A549 (cell line): ENCODE measurements around the gene FOLR2. TPM values are rescaled to one million over a fixed set of nuclear protein-coding genes. Genes with fewer than 3 reads are reported as not detected.
A peak's percentile ranks its signal among the peaks of the same experiment; 100 is the strongest.

ENCODE experiments used
- ATAC-seq, 2 experiments: fragments of 200-7000 bp in 1 of 2; fragments of >200 bp in 1 of 2; cut with Nextera tagmentation in 1 of 2; cut with Tn5 transposase in 1 of 2; 3 replicates each; pipeline versions ENCODE4 v1.8.0 to v1.9.1; 2018 to 2020; ENCODE audit warnings: mild to moderate bottlenecking in 1 of 2, moderate library complexity in 1 of 2
- CTCF ChIA-PET: fragments of 300-600 bp; sonication (Branson Sonifier 250); formaldehyde crosslinking; extraction: SDS; loops from one replicate; lab custom pipeline; 2021; ENCODE audit warnings: antibody characterized with exemption, inconsistent platforms; lab: Yijun Ruan, JAX
- POLR2A ChIA-PET: fragments of 350-600 bp; formaldehyde crosslinking; extraction: SDS; loops from one replicate; lab custom pipeline; 2021; ENCODE audit warnings: antibody characterized with exemption, inconsistent platforms; lab: Yijun Ruan, JAX
- DNase-seq, 2 experiments: peaks; one replicate each; pipeline versions ENCODE4 v3.0.0 to v3.0.0-alpha.2; 2011 to 2016; ENCODE audit warnings: low read depth in 1 of 2, low spot score in 1 of 2
- FAIRE-seq: peaks from 2 replicates; lab custom pipeline; 2011; peaks lifted over from hg19 to GRCh38; lab: Jason Lieb, UNC
- H3K27ac ChIP-seq, 2 experiments: fragments of >200 bp; sonication (Bioruptor Twin); formaldehyde crosslinking; 3 replicates each; pipeline ENCODE4 v1.5.1; 2016 to 2017
- H3K4me1 ChIP-seq: fragments of >200 bp; sonication (Bioruptor Twin); formaldehyde crosslinking; 3 replicates; pipeline ENCODE4 v1.6.1; 2016
- H3K4me2 ChIP-seq: fragments of >200 bp; sonication (Bioruptor Twin); formaldehyde crosslinking; 3 replicates; pipeline ENCODE4 v1.6.1; 2016
- H3K4me3 ChIP-seq: fragments of >200 bp; sonication (Bioruptor Twin); formaldehyde crosslinking; 3 replicates; pipeline ENCODE4 v1.5.1; 2016
- H3K9me3 ChIP-seq: fragments of >200 bp; sonication (Bioruptor Twin); formaldehyde crosslinking; 3 replicates; pipeline ENCODE4 v1.6.1; 2016
- BHLHE40 ChIP-seq: IDR thresholded peaks from 2 replicates; pipeline ENCODE4 v1.6.1; 2012; ENCODE audit warnings: low read depth, low read length, inconsistent platforms
- CHD4 ChIP-seq: fragments of 200-600 bp; sonication (generic); IDR thresholded peaks from 2 replicates; pipeline ENCODE4 v1.6.1; 2016; ENCODE audit warnings: antibody characterized with exemption, mild to moderate bottlenecking, borderline replicate concordance
- EP300 ChIP-seq, 2 experiments: fragments of >200 bp; sonication (Bioruptor Twin); formaldehyde crosslinking; IDR thresholded peaks; 2 replicates in 1 of 2; 3 replicates in 1 of 2; pipeline ENCODE4 v1.6.1; 2016 to 2017
- JUN ChIP-seq, 2 experiments: fragments of >200 bp; sonication (Bioruptor Twin); formaldehyde crosslinking; IDR thresholded peaks; 2 replicates in 1 of 2; 3 replicates in 1 of 2; pipeline ENCODE4 v1.6.1; 2016 to 2017
- MAFK ChIP-seq: fragments of 450-650 bp; IDR thresholded peaks from 2 replicates; pipeline ENCODE4 v1.6.1; 2014; ENCODE audit not compliant: partially characterized antibody
- MAZ ChIP-seq: fragments of 150-350 bp; IDR thresholded peaks from 2 replicates; pipeline ENCODE4 v1.6.1; 2014; ENCODE audit warnings: antibody characterized with exemption, low read depth, low read length, borderline replicate concordance
- PHF8 ChIP-seq: fragments of 200-600 bp; sonication (generic); IDR thresholded peaks from 2 replicates; pipeline ENCODE4 v1.6.1; 2016; ENCODE audit warnings: low read depth, mild to moderate bottlenecking, antibody characterized with exemption, moderate library complexity, borderline replicate concordance
- POLR2A ChIP-seq: IDR thresholded peaks from 2 replicates; pipeline ENCODE4 v1.6.1; 2012; ENCODE audit warnings: mild to moderate bottlenecking, low read length
- POLR2AphosphoS2 ChIP-seq: conservative IDR thresholded peaks from 2 replicates; pipeline ENCODE4 v1.6.1; 2012; ENCODE audit warnings: low read length, improper control_type of control experiment, inconsistent platforms
- RAD21 ChIP-seq, 2 experiments: fragments of >200 bp in 1 of 2; sonication (Bioruptor Twin) in 1 of 2; formaldehyde crosslinking in 1 of 2; IDR thresholded peaks in 1 of 2; conservative IDR thresholded peaks in 1 of 2; 2 replicates in 1 of 2; 3 replicates in 1 of 2; pipeline ENCODE4 v1.6.1; 2012 to 2018; ENCODE audit warnings: inconsistent platforms in 1 of 2
- RCOR1 ChIP-seq: fragments of 150-350 bp; IDR thresholded peaks from 2 replicates; pipeline ENCODE4 v1.6.1; 2014; ENCODE audit warnings: antibody characterized with exemption, low read length, low read depth
- SMC3 ChIP-seq: fragments of >200 bp; sonication (Bioruptor Twin); formaldehyde crosslinking; IDR thresholded peaks from 3 replicates; pipeline ENCODE4 v1.6.1; 2018; ENCODE audit warnings: inconsistent platforms
- SREBF2 ChIP-seq: fragments of 450-650 bp; IDR thresholded peaks from 2 replicates; pipeline ENCODE4 v1.6.1; 2014; ENCODE audit warnings: mild to moderate bottlenecking, moderate library complexity
- TFCP2L1 ChIP-seq: fragments of 250-450 bp; sonication (Bioruptor Pico); IDR thresholded peaks from 2 replicates; pipeline ENCODE4 v1.5.0; 2021; ENCODE audit warnings: mild to moderate bottlenecking
- ZNF302 ChIP-seq: fragments of 250-450 bp; sonication (Bioruptor Pico); IDR thresholded peaks from 2 replicates; pipeline ENCODE4 v1.9.0; 2021; ENCODE audit warnings: inconsistent platforms, mild to moderate bottlenecking, moderate library complexity
- WGBS: methylation state at CpG from one replicate; pipeline ENCODE4 v1.1.6; 2017; ENCODE audit errors: missing lambda C conversion rate; 5-methylcytosine and 5-hydroxymethylcytosine counted together
- polyA plus RNA-seq, 4 experiments: library from polyadenylated mRNA; depleted of rRNA in 3 of 4; stranded (reverse); fragments of >200 nt; fragmentation: RNase III in 1 of 4; extraction: RNeasy Plus Mini Kit Qiagen cat#74134 plus additional on column Dnase treatment in 1 of 4; gene quantifications; 2 replicates in 3 of 4; 3 replicates in 1 of 4; pipeline ENCODE4 v1.2.3, GENCODE V29; 2011 to 2017
- TF ChIP-seq, protein P1 (sequence below): IDR thresholded peaks from 2 replicates; pipeline ENCODE4 v1.6.1; 2012
- TF ChIP-seq, protein P2 (sequence below): fragments of >200 bp; sonication (Bioruptor Twin); formaldehyde crosslinking; IDR thresholded peaks from 3 replicates; pipeline ENCODE4 v1.5.1; 2016

Gene FOLR2
- polyA plus RNA-seq, 2 of the 4 experiments (the other 2 are of a cell fraction): not detected

DNA sequence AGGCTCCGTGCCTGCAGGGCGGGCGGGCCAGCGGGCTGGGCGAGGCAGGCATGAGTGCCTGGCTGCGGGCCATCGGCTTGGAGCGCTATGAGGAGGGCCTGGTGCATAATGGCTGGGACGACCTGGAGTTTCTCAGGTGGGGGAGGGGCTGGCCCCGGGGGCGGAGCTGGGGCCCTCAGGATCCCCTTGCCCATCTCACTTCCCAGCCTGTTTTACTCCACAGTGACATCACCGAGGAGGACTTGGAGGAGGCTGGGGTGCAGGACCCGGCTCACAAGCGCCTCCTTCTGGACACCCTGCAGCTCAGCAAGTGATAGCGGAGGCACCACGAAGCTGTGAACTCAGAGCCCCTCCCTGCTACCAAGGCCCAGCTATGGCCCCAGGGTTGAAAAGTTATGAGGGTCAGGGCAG is 21.5 kb downstream of the FOLR2 start:
- Histone ChIP-seq H3K9me3 (0 out of 3 replicates have a peak, but pooled peaks cover 1% of the 10 kb centered on the region), H3K4me1 (peaks cover 12% of the 10 kb centered on the region), H3K4me3 (no peak overlapping the region), H3K27ac (no peak overlapping the region), H3K4me2 (no peak overlapping the region)
- peak; percentile 82 to 92 for DNase-seq
- peak; percentile 70 to 86 for ATAC-seq
- TF ChIP-seq, protein P1, sequence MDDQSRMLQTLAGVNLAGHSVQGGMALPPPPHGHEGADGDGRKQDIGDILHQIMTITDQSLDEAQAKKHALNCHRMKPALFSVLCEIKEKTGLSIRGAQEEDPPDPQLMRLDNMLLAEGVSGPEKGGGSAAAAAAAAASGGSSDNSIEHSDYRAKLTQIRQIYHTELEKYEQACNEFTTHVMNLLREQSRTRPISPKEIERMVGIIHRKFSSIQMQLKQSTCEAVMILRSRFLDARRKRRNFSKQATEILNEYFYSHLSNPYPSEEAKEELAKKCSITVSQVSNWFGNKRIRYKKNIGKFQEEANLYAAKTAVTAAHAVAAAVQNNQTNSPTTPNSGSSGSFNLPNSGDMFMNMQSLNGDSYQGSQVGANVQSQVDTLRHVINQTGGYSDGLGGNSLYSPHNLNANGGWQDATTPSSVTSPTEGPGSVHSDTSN: 0 out of 2 replicates have a peak, but pooled peaks have one; percentile 38
- TF ChIP-seq RAD21 (conservative IDR thresholded peaks at IDR 0.05 in 1 of 2, IDR thresholded peaks at IDR 0.05 in 1 of 2) (peak; percentile 63 to 65), PHF8 (no peak), MAFK (no peak), JUN (IDR thresholded peaks at IDR 0.05) (0 out of 5 replicates have a peak, but pooled peaks of 1 of the 2 experiments have one; percentile 22), SMC3 (peak; percentile 70), ZNF302 (no peak)
- TF ChIP-seq, protein P2, sequence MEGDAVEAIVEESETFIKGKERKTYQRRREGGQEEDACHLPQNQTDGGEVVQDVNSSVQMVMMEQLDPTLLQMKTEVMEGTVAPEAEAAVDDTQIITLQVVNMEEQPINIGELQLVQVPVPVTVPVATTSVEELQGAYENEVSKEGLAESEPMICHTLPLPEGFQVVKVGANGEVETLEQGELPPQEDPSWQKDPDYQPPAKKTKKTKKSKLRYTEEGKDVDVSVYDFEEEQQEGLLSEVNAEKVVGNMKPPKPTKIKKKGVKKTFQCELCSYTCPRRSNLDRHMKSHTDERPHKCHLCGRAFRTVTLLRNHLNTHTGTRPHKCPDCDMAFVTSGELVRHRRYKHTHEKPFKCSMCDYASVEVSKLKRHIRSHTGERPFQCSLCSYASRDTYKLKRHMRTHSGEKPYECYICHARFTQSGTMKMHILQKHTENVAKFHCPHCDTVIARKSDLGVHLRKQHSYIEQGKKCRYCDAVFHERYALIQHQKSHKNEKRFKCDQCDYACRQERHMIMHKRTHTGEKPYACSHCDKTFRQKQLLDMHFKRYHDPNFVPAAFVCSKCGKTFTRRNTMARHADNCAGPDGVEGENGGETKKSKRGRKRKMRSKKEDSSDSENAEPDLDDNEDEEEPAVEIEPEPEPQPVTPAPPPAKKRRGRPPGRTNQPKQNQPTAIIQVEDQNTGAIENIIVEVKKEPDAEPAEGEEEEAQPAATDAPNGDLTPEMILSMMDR: peak; percentile 71
- WGBS: 19% methylated on average over 5 of the region's 16 CpGs
- no peak for FAIRE-seq
- POLR2A ChIA-PET: interaction anchor here (0.9 kb wide), 1 partner anchor 15 kb away, joined by 4 read pairs; no protein-coding TSS in a partner anchor
- CTCF ChIA-PET: interaction anchor here (0.6 to 5.9 kb wide), 28 partner anchors 10 to 260 kb away, joined by 3 to 83 read pairs (median 4); partner anchors contain the start of genes ANAPC15, FOLR2, INPPL1 and TOMT

DNA sequence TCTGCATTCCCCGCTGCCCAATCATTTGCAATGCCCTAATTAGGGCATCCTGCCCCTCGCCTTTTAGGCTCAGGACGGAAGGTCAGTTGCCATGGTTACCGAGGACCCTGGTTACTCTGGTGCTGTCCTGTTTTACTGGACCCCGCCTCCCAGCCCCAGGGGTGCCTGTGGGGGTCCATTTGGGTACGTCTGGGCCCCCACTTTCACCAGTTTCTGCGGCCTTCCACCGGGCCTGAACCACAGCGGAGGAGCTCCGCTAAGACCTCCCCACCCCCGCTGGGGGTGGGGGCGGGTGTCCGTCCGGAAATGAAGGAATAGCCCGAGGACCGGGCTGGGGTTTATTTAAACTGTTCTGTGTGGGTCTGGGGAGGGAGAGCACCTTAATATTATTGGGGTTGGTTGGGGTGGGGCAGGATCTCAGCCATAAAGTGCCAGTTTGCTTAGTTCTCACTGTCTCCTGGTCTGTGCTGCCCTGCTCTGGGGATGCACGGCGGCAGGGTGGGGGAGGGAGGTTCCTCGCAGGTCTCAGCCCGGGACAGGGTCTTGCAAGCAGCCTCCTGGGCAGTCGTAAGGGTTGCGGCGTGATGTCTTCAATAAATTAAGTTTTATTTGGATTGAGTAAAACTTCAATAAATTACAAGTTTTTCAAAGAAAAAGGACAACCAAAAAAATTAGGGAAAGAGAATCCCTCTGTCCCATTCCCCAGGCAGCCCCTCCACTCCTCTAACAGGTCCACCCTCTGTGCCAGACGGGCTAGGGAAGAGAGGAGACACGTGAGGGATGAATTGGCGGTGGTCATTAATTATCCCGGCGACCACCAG is 22.1 kb downstream of the FOLR2 start:
- CTCF ChIA-PET: interaction anchor here (0.6 to 5.9 kb wide), 25 partner anchors 10 to 260 kb away, joined by 3 to 83 read pairs (median 4); partner anchors contain the start of genes FOLR2, INPPL1 and TOMT
- Histone ChIP-seq H3K9me3 (0 out of 3 replicates have a peak, but pooled peaks cover 3% of the 10 kb centered on the region), H3K27ac (no peak overlapping the region), H3K4me3 (no peak overlapping the region), H3K4me1 (peaks cover 12% of the 10 kb centered on the region)
- ATAC-seq (no peak), DNase-seq (no peak)
- 79% methylated on average over 23 of the region's 28 CpGs for WGBS
- TF ChIP-seq TFCP2L1 (CRISPR knock-in tag) (no peak), EP300 (IDR thresholded peaks at IDR 0.05) (no peak), POLR2A (no peak), RAD21 (conservative IDR thresholded peaks at IDR 0.05 in 1 of 2, IDR thresholded peaks at IDR 0.05 in 1 of 2) (no peak; a peak in 1 of 5 replicates), CHD4 (no peak), BHLHE40 (no peak), RCOR1 (no peak)
- TF ChIP-seq, all 56 proteins: peak for 0
- POLR2A ChIA-PET: interaction anchor here (0.9 kb wide), 1 partner anchor 15 kb away, joined by 4 read pairs; no protein-coding TSS in a partner anchor
- FAIRE-seq: no peak
- no peak overlapping the region for H3K4me2 ChIP-seq

DNA sequence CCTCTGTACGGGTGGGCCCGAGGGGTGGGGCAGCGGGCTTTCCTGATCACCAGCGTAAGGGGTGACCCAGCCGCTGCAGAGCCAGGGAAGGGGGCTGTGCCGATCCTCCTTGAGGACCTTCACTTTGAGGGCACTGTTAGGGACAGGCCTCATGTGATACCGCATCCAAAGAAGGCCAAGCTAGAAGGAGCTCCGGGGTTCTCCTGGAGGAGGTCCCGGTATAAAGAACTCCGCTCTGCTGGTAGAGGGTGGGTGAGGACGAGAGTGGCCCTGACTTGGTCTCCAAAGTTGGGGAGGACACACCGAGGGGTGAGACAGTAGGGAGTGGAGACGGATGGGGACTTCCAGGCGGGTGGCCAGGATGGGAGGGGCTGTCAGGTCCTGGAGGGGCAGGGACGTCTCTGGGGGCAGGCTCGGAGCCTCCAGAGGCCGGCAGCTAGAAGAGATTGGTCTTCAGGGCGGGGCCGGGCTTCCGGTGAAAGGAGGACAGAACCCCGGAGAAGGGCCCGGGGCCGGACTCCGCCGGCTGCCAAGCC is 22.8 kb downstream of the FOLR2 start:
- H3K9me3 ChIP-seq: 0 out of 3 replicates have a peak, but pooled peaks cover 3% of the 10 kb centered on the region
- peaks cover 12% of the 10 kb centered on the region for H3K4me1 ChIP-seq
- ATAC-seq (no peak; a peak in 1 of 6 replicates), DNase-seq (no peak), FAIRE-seq (no peak)
- no peak overlapping the region for H3K27ac ChIP-seq
- H3K4me2 ChIP-seq: no peak overlapping the region
- H3K4me3 ChIP-seq: no peak overlapping the region
- POLR2A ChIA-PET: no interaction called here
- CTCF ChIA-PET: interaction anchor here (1.2 to 5.9 kb wide), 4 partner anchors 11 to 176 kb away, joined by 3 to 83 read pairs (median 6); partner anchors contain the start of gene INPPL1
- WGBS: 61% methylated on average over 23 of the region's 25 CpGs
- TF ChIP-seq POLR2AphosphoS2: 0 out of 2 replicates have a peak, but pooled peaks have one; percentile 81
- TF ChIP-seq SREBF2: no peak
- TF ChIP-seq, protein P1: peak; percentile 27
- no peak for TF ChIP-seq MAZ
- TF ChIP-seq, all 56 proteins: peak for 2
